GM12878 (cell line): ENCODE data around the gene THRAP3. TPM values are rescaled to one million over a fixed set of nuclear protein-coding genes. Genes with fewer than 3 reads are reported as not detected.

Experiments used
- ATAC-seq: fragments of 200-7000 bp; cut with Tn5 transposase; 3 replicates; pipeline ENCODE4 v1.9.1; 2020; ENCODE audit warnings: mild to moderate bottlenecking, moderate library complexity
- BruUV-seq: library from RNA; stranded (reverse); fragments of 400-500 nt; replicated peaks from 2 replicates; lab custom pipeline; 2021; lab: Mats Ljungman, UMichigan
- CTCF ChIA-PET: fragments of 300-600 bp; sonication (Branson Sonifier 250); formaldehyde crosslinking; extraction: SDS; loops from one replicate; lab custom pipeline; 2021; ENCODE audit warnings: inconsistent platforms; lab: Yijun Ruan, JAX
- POLR2A ChIA-PET: fragments of 350-600 bp; formaldehyde crosslinking; extraction: SDS; loops from one replicate; lab custom pipeline; 2021; ENCODE audit warnings: inconsistent platforms; lab: Charles Lee
- RAD21 ChIA-PET: fragments of 300-600 bp; sonication (Branson Sonifier 250); formaldehyde crosslinking; loops from one replicate; lab custom pipeline; 2023; ENCODE audit warnings: antibody characterized with exemption; ENCODE audit not compliant: unreplicated experiment; lab: Charles Lee
- SMC1A ChIA-PET: fragments of 300-600 bp; sonication (Branson Sonifier 250); formaldehyde crosslinking; loops from one replicate; lab custom pipeline; 2023; ENCODE audit not compliant: unreplicated experiment, uncharacterized antibody; lab: Charles Lee
- DNase-seq: peaks from one replicate; pipeline ENCODE4 v3.0.0-alpha.2; 2011; ENCODE audit warnings: low read depth, low spot score
- FAIRE-seq: peaks from 3 replicates; lab custom pipeline; 2011; peaks lifted over from hg19 to GRCh38; lab: Jason Lieb, UNC
- H2AFZ ChIP-seq: 2 replicates; pipeline ENCODE4 v1.6.0; 2011; ENCODE audit warnings: low read depth, low read length, control low read depth; ENCODE audit not compliant: control insufficient read depth
- H3K27ac ChIP-seq: 2 replicates; pipeline ENCODE4 v1.5.1; 2011; ENCODE audit warnings: control low read depth; ENCODE audit not compliant: control insufficient read depth, insufficient read depth
- H3K27me3 ChIP-seq, 2 experiments: replicated peaks in 1 of 2; 2 replicates each; pipeline versions ENCODE4 v1.6.0 to v1.6.1; 2011; ENCODE audit warnings: low read length in 1 of 2; ENCODE audit not compliant: control insufficient read depth in 2 of 2, insufficient read depth in 2 of 2
- H3K36me3 ChIP-seq, 2 experiments: 2 replicates each; pipeline ENCODE4 v1.5.1; 2011; ENCODE audit warnings: low read length in 1 of 2; ENCODE audit not compliant: control insufficient read depth in 2 of 2, insufficient read depth in 2 of 2
- H3K4me1 ChIP-seq: 2 replicates; pipeline ENCODE4 v1.6.1; 2011; ENCODE audit warnings: mild to moderate bottlenecking, low read length, moderate library complexity, mixed read lengths; ENCODE audit not compliant: control insufficient read depth, insufficient read depth
- H3K4me2 ChIP-seq: 2 replicates; pipeline ENCODE4 v1.6.0; 2011; ENCODE audit warnings: control low read depth; ENCODE audit not compliant: control insufficient read depth, insufficient read depth
- H3K4me3 ChIP-seq: fragments of 200-600 bp; sonication (generic); 2 replicates; pipeline ENCODE4 v1.5.1; 2016
- H3K79me2 ChIP-seq: 2 replicates; pipeline ENCODE4 v1.6.0; 2011; ENCODE audit warnings: low read length; ENCODE audit not compliant: control insufficient read depth, insufficient read depth
- H3K9ac ChIP-seq: 2 replicates; pipeline ENCODE4 v1.8.0; 2011; ENCODE audit warnings: low read length, control low read depth, mixed read lengths; ENCODE audit not compliant: control insufficient read depth, insufficient read depth
- H3K9me3 ChIP-seq: replicated peaks from 3 replicates; pipeline ENCODE4 v1.5.1; 2011; ENCODE audit warnings: mild to moderate bottlenecking, low read length; ENCODE audit not compliant: control insufficient read depth, insufficient read depth
- H4K20me1 ChIP-seq: 2 replicates; pipeline ENCODE4 v1.6.0; 2011; ENCODE audit not compliant: control insufficient read depth, insufficient read depth
- ATF7 ChIP-seq: fragments of 450-650 bp; IDR thresholded peaks from 2 replicates; pipeline ENCODE4 v1.6.1; 2016; ENCODE audit warnings: low read depth, mild to moderate bottlenecking
- FOS ChIP-seq: IDR thresholded peaks from 3 replicates; pipeline ENCODE4 v1.6.1; 2011; ENCODE audit warnings: borderline replicate concordance; ENCODE audit not compliant: insufficient read length; ENCODE audit errors: extremely low read depth
- GABPA ChIP-seq: IDR thresholded peaks from 2 replicates; pipeline ENCODE4 v1.6.1; 2014; ENCODE audit warnings: antibody characterized with exemption, low read depth, mild to moderate bottlenecking, inconsistent platforms
- HDAC2 ChIP-seq: fragments of 200-600 bp; sonication (generic); IDR thresholded peaks from 2 replicates; pipeline ENCODE4 v1.6.1; 2017
- HDGF ChIP-seq: fragments of 450-650 bp; IDR thresholded peaks from 2 replicates; pipeline ENCODE4 v1.6.1; 2016; ENCODE audit warnings: antibody characterized with exemption
- IKZF2 ChIP-seq, 2 experiments: fragments of 450-650 bp; IDR thresholded peaks; 2 replicates each; pipeline ENCODE4 v1.6.1; 2017; ENCODE audit warnings: mild to moderate bottlenecking in 2 of 2, moderate library complexity in 2 of 2
- KLF5 ChIP-seq: fragments of 450-650 bp; IDR thresholded peaks from 2 replicates; pipeline ENCODE4 v1.6.1; 2014; ENCODE audit warnings: mild to moderate bottlenecking; ENCODE audit not compliant: partially characterized antibody
- MEF2B ChIP-seq: fragments of 450-650 bp; IDR thresholded peaks from 2 replicates; pipeline ENCODE4 v1.6.1; 2018; ENCODE audit warnings: mild to moderate bottlenecking, moderate library complexity; ENCODE audit not compliant: partially characterized antibody, poor library complexity, severe bottlenecking
- POLR2AphosphoS2 ChIP-seq: IDR thresholded peaks from 2 replicates; pipeline ENCODE4 v1.6.1; 2011; ENCODE audit warnings: low read depth, mild to moderate bottlenecking, low read length, improper control_type of control experiment, moderate library complexity
- SIX5 ChIP-seq: IDR thresholded peaks from 2 replicates; pipeline ENCODE4 v1.6.1; 2011; ENCODE audit warnings: mild to moderate bottlenecking, low read depth, low read length, moderate library complexity; ENCODE audit not compliant: severe bottlenecking
- SPI1 ChIP-seq: IDR thresholded peaks from 2 replicates; pipeline ENCODE4 v1.6.1; 2011; ENCODE audit warnings: low read depth, mild to moderate bottlenecking, low read length, moderate library complexity, borderline replicate concordance; ENCODE audit not compliant: insufficient read depth
- SRF ChIP-seq, 2 experiments: IDR thresholded peaks; 2 replicates each; pipeline ENCODE4 v1.6.1; 2011; ENCODE audit warnings: low read depth in 2 of 2, low read length in 2 of 2, mild to moderate bottlenecking in 1 of 2, moderate library complexity in 1 of 2
- TBL1XR1 ChIP-seq: IDR thresholded peaks from 2 replicates; pipeline ENCODE4 v1.6.1; 2012; ENCODE audit warnings: low read depth, low read length, improper control_type of control experiment
- WGBS: methylation state at CpG from one replicate; pipeline ENCODE4 v1.1.6; 2016; ENCODE audit warnings: low lambda C conversion rate; ENCODE audit not compliant: insufficient replicate concordance, insufficient coverage; ENCODE audit errors: missing lambda C conversion rate; 5-methylcytosine and 5-hydroxymethylcytosine counted together
- in situ Hi-C: fragments of 300-500 bp; cut with MboI; formaldehyde crosslinking; loops from 9 replicates; pipeline ENCODE4 v1.14.3; 2018; ENCODE audit warnings: mixed read lengths
- intact Hi-C: fragments of 100-400 bp; cut with micrococcal nuclease; formaldehyde crosslinking; loops from one replicate; pipeline ENCODE4 v1.14.2; 2022; ENCODE audit not compliant: unreplicated experiment
- polyA plus RNA-seq, 11 experiments: library from polyadenylated mRNA; depleted of rRNA in 4 of 11; unstranded in 6 of 11; stranded (reverse) in 5 of 11; fragments of >200 nt; fragmentation: Nextera tagmentation in 4 of 11; fragmentation: Illumina TruSeq in 1 of 11; extraction: Ambion mirVana in 4 of 11; extraction: Trizol in 1 of 11; gene quantifications; 1 replicate in 1 of 11; 2 replicates in 10 of 11; pipeline versions ENCODE4 v1.2.1 to v1.2.3, GENCODE V29; 2011 to 2016; ENCODE audit warnings: inconsistent platforms in 2 of 11, missing spikeins in 2 of 11, low read depth in 1 of 11
- total RNA-seq, 4 experiments: library from RNA; depleted of rRNA in 3 of 4; stranded (reverse); fragments of >200 nt in 3 of 4; fragmentation: Illumina TruSeq in 1 of 4; extraction: Trizol in 1 of 4; gene quantifications; 2 replicates each; pipeline versions ENCODE4 v1.2.1 to v1.2.3, GENCODE V29; 2013 to 2021
- TF ChIP-seq, protein P1 (sequence below): IDR thresholded peaks from 2 replicates; pipeline ENCODE4 v1.6.1; 2012; ENCODE audit warnings: improper control_type of control experiment, low read depth, low read length; ENCODE audit not compliant: insufficient replicate concordance
- TF ChIP-seq, protein P2 (sequence below): IDR thresholded peaks from 2 replicates; pipeline ENCODE4 v1.6.1; 2012; ENCODE audit warnings: mild to moderate bottlenecking, low read depth, low read length

THRAP3 gene
- total and polyA plus RNA-seq, 10 of the 15 experiments (the other 5 are each of a cell fraction or from before 2014, with no cell fraction given) = 76.3 to 173 (median 136) TPM

DNA sequence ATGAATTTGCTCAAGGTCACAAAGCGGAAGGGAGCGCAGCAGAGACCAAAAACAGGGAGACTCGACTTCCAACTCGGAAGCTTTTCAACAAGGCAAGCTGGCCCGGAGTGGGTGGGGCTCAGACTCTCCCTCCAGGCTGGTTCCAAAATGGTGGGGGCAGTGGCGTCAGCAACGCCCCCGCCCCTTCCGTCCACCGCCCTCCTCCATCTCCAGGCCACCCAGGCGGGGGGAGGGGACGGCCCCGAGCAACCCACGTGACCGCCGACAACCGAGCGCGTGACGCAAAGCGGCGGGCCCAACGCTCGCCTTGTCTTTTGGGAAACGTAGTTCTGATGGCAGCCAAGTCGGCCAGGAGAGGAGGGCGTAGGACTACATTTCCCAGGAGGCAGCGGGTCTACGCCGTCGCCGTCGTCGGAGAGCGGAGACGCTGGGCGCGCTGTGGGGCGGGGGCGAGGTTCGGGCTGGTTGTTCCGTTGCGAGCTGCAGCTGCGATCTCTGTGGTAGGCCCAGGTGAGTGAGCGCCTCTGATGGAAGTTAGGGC, at the start of gene THRAP3 (continued):
- TF ChIP-seq, protein P1, sequence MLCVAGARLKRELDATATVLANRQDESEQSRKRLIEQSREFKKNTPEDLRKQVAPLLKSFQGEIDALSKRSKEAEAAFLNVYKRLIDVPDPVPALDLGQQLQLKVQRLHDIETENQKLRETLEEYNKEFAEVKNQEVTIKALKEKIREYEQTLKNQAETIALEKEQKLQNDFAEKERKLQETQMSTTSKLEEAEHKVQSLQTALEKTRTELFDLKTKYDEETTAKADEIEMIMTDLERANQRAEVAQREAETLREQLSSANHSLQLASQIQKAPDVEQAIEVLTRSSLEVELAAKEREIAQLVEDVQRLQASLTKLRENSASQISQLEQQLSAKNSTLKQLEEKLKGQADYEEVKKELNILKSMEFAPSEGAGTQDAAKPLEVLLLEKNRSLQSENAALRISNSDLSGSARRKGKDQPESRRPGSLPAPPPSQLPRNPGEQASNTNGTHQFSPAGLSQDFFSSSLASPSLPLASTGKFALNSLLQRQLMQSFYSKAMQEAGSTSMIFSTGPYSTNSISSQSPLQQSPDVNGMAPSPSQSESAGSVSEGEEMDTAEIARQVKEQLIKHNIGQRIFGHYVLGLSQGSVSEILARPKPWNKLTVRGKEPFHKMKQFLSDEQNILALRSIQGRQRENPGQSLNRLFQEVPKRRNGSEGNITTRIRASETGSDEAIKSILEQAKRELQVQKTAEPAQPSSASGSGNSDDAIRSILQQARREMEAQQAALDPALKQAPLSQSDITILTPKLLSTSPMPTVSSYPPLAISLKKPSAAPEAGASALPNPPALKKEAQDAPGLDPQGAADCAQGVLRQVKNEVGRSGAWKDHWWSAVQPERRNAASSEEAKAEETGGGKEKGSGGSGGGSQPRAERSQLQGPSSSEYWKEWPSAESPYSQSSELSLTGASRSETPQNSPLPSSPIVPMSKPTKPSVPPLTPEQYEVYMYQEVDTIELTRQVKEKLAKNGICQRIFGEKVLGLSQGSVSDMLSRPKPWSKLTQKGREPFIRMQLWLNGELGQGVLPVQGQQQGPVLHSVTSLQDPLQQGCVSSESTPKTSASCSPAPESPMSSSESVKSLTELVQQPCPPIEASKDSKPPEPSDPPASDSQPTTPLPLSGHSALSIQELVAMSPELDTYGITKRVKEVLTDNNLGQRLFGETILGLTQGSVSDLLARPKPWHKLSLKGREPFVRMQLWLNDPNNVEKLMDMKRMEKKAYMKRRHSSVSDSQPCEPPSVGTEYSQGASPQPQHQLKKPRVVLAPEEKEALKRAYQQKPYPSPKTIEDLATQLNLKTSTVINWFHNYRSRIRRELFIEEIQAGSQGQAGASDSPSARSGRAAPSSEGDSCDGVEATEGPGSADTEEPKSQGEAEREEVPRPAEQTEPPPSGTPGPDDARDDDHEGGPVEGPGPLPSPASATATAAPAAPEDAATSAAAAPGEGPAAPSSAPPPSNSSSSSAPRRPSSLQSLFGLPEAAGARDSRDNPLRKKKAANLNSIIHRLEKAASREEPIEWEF = no peak
- TF ChIP-seq GABPA (0 out of 2 replicates have a peak, but pooled peaks have one; percentile 44), MEF2B (peak; percentile 53)

DNA sequence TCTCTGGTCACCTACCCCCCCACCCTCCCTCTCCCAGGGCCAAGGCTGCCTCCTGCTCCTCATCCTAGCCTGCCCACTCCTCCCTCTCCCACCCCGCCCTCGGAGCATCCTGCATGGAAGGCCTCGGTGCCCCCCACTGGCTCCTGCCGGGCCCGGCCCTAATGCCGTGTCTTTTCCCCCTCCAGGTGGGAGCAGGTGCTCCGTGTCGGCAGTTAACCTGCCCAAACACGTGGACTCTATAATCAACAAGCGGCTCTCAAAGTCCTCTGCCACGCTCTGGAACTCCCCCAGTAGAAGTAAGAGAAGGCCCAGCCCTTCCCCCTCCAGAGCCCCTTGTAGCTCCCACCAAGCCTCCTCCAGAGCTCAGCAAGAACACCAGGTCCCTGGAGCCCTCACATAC, 49.5 kb upstream of the THRAP3 start:
- DNase-seq = no peak
- ATAC-seq = no peak
- WGBS = 92% methylated on average over 9 of the region's 11 CpGs
- intact Hi-C loops = no loop called here
- no peak overlapping the region for H3K4me2 ChIP-seq
- no peaks in the 10 kb centered on the region for H3K4me1 ChIP-seq
- in situ Hi-C loops = no loop called here
- H3K27ac ChIP-seq = no peak overlapping the region
- ChIA-PET POLR2A (interaction anchor here (1.0 kb wide), 1 partner anchor 19 kb away, joined by 3 read pairs; the partner anchor contains the start of gene MAP7D1), SMC1A (interaction anchor here (0.9 to 1.1 kb wide), 2 partner anchors 25 kb away, joined by 3 to 5 read pairs; partner anchors contain the start of gene TRAPPC3), RAD21 (no interaction called here), CTCF (no interaction called here)
- H3K79me2 ChIP-seq = no peaks in the 10 kb centered on the region
- no peaks in the 10 kb centered on the region for H3K27me3 ChIP-seq
- no peak overlapping the region for H3K9ac ChIP-seq
- H3K9me3 ChIP-seq = no peaks in the 10 kb centered on the region
- no peak for TF ChIP-seq SRF (IDR thresholded peaks at IDR 0.05; ENCODE audit: low read depth in 2 of 2, low read length in 2 of 2)
- TF ChIP-seq KLF5 = no peak
- TF ChIP-seq FOS = no peak
- no peak for TF ChIP-seq HDGF
- TF ChIP-seq TBL1XR1 = no peak
- TF ChIP-seq, protein P2, sequence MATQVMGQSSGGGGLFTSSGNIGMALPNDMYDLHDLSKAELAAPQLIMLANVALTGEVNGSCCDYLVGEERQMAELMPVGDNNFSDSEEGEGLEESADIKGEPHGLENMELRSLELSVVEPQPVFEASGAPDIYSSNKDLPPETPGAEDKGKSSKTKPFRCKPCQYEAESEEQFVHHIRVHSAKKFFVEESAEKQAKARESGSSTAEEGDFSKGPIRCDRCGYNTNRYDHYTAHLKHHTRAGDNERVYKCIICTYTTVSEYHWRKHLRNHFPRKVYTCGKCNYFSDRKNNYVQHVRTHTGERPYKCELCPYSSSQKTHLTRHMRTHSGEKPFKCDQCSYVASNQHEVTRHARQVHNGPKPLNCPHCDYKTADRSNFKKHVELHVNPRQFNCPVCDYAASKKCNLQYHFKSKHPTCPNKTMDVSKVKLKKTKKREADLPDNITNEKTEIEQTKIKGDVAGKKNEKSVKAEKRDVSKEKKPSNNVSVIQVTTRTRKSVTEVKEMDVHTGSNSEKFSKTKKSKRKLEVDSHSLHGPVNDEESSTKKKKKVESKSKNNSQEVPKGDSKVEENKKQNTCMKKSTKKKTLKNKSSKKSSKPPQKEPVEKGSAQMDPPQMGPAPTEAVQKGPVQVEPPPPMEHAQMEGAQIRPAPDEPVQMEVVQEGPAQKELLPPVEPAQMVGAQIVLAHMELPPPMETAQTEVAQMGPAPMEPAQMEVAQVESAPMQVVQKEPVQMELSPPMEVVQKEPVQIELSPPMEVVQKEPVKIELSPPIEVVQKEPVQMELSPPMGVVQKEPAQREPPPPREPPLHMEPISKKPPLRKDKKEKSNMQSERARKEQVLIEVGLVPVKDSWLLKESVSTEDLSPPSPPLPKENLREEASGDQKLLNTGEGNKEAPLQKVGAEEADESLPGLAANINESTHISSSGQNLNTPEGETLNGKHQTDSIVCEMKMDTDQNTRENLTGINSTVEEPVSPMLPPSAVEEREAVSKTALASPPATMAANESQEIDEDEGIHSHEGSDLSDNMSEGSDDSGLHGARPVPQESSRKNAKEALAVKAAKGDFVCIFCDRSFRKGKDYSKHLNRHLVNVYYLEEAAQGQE = no peak
- TF ChIP-seq POLR2AphosphoS2 = no peak
- TF ChIP-seq HDAC2 = no peak
- TF ChIP-seq IKZF2 (IDR thresholded peaks at IDR 0.05) = no peak
- TF ChIP-seq SPI1 = no peak
- no peak for TF ChIP-seq ATF7
- TF ChIP-seq SIX5 = no peak
- no peak for FAIRE-seq
- peaks cover 19 to 54% of the 10 kb centered on the region in 2 experiments for H3K36me3 ChIP-seq
- no TSS peak for BruUV-seq
- no peak overlapping the region for H2AFZ ChIP-seq
- H3K4me3 ChIP-seq = no peak overlapping the region
- H4K20me1 ChIP-seq = no peaks in the 10 kb centered on the region; the same call in 1 of the 2 replicates
